ENCODE measurements around the gene ACTG1. TPM values are rescaled to one million over a fixed set of nuclear protein-coding genes. Genes with fewer than 3 reads are reported as not detected.
A peak's percentile ranks its signal among the peaks of the same experiment; 100 is the strongest.

ACTG1 gene
- total and polyA plus RNA-seq, 9 of the 15 experiments (the other 6 are each of a cell fraction or from before 2014, with no cell fraction given) = 224 to 1,775 (median 568) TPM

GRCh38 chr17:81511804-81512561 is 616 bp downstream of the ACTG1 start (continued):
- TF ChIP-seq CCAR2 (IDR thresholded peaks at IDR 0.05; ENCODE audit: low read depth, low read length) (no peak), THRB (CRISPR knock-in tag; conservative IDR thresholded peaks at IDR 0.05) (peak; percentile 91), NFE2 (IDR thresholded peaks at IDR 0.05; ENCODE audit: low read depth) (no peak), ARID4B (CRISPR knock-in tag; IDR thresholded peaks at IDR 0.05) (peak; percentile 18; the same call in 1 of the 2 replicates), PHF20 (IDR thresholded peaks at IDR 0.05; ENCODE audit: partially characterized antibody) (no peak), ZNF263 (CRISPR knock-in tag; IDR thresholded peaks at IDR 0.05; ENCODE audit: borderline replicate concordance) (peak; percentile 36), CHD1 (IDR thresholded peaks at IDR 0.05; ENCODE audit: low read length) (peak; percentile 99), ZNF41 (CRISPR knock-in tag; conservative IDR thresholded peaks at IDR 0.05) (0 out of 2 replicates have a peak, but pooled peaks have one; percentile 22), ZNF133 (CRISPR knock-in tag; IDR thresholded peaks at IDR 0.05) (no peak), DDX20 (tag; IDR thresholded peaks at IDR 0.05; ENCODE audit: low read depth) (no peak), ZNF384 (IDR thresholded peaks at IDR 0.05; ENCODE audit: low read depth, low read length) (no peak), E2F8 (IDR thresholded peaks at IDR 0.05; ENCODE audit: low read depth, partially characterized antibody) (no peak), PCBP2 (IDR thresholded peaks at IDR 0.05; ENCODE audit: low read depth, low read length, poor library complexity, severe bottlenecking) (peak; percentile 2)
- TF ChIP-seq, protein P1, sequence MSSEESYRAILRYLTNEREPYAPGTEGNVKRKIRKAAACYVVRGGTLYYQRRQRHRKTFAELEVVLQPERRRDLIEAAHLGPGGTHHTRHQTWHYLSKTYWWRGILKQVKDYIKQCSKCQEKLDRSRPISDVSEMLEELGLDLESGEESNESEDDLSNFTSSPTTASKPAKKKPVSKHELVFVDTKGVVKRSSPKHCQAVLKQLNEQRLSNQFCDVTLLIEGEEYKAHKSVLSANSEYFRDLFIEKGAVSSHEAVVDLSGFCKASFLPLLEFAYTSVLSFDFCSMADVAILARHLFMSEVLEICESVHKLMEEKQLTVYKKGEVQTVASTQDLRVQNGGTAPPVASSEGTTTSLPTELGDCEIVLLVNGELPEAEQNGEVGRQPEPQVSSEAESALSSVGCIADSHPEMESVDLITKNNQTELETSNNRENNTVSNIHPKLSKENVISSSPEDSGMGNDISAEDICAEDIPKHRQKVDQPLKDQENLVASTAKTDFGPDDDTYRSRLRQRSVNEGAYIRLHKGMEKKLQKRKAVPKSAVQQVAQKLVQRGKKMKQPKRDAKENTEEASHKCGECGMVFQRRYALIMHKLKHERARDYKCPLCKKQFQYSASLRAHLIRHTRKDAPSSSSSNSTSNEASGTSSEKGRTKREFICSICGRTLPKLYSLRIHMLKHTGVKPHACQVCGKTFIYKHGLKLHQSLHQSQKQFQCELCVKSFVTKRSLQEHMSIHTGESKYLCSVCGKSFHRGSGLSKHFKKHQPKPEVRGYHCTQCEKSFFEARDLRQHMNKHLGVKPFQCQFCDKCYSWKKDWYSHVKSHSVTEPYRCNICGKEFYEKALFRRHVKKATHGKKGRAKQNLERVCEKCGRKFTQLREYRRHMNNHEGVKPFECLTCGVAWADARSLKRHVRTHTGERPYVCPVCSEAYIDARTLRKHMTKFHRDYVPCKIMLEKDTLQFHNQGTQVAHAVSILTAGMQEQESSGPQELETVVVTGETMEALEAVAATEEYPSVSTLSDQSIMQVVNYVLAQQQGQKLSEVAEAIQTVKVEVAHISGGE (CRISPR knock-in tag; IDR thresholded peaks at IDR 0.05) = peak in 1 of 3 experiments; percentile 11; a peak in 1 of 6 replicates

Measured in K562 (cell line).